ENCODE measurements around the gene SLC7A9.
"Not testable (repeated sequence)": the region's sequence is repeated elsewhere in the genome, so short reads cannot be mapped to it uniquely, and the experiment has no call there.

SLC7A9 gene

DNA sequence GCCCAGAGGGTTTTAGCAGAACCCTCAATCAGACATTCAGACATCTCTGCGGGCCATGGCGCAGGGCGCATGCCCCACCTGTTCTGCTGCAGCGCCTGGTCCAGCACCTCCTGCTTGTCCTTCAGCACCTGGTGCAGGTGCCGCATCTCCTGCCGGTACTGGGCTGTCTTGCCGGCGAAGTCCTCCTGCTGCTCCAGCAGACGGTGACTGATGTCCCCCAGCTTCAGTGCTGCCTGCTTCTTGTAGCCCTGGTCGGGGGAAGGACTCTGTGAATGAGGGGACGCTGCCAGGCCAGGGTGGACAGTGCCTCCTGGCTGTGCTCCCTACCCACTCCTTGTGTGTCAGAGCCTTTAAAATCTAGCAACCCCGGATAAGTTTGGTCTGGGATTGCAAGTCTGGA lies 12.2 kb upstream of the SLC7A9 start:
- DNase-seq, result no peak

DNA sequence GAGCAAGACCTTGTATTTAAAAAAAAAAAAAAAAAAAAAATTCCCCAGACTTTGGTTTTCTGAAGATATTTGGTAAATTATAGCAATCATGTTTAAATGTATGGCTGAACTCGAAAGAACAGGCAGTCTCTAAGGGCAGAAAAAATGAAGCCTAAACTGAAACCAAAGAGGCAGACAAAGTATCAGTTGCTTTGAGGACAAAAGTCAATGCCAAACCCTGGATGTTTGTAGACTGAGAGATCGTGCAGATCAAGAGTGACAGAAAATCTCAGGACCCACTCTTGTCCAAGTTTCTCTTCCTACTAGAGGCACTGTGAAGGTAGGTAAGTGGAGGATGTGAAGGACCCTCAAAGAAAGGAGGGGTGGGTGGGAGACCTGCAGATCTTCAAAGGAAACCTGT lies 11.1 kb upstream of the SLC7A9 start:
- DNase-seq, result no peak

- no peak for DNase-seq
These were observed 10.2 kb upstream of the SLC7A9 start for GRCh38 chr19:32879741-32880140.

GRCh38 chr19:32878988-32879387 lies 9.4 kb upstream of the SLC7A9 start:
- DNase-seq, result no peak

GRCh38 chr19:32877977-32878745 lies 8.6 kb upstream of the SLC7A9 start:
- no peak for DNase-seq

GRCh38 chr19:32877323-32877912 lies 7.9 kb upstream of the SLC7A9 start:
- no peak for DNase-seq

DNA sequence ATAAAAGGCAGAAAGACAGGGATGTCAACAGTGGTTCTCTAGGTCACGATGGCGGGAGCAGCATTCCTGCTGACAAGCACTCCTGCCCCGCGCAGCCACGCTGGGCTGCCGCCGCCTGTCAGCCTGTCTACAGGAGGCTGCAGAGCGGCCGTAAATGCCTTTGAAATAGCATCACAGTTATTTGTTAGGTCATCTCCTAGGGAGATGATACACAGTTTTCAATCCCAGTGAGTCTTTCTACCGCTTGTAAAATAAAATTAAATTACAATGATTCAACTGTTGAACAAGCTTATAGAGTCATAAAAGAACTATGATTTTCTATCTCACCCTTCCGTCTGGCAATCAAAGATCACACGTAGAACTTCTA lies 7.3 kb upstream of the SLC7A9 start:
- DNase-seq, result no peak

DNA sequence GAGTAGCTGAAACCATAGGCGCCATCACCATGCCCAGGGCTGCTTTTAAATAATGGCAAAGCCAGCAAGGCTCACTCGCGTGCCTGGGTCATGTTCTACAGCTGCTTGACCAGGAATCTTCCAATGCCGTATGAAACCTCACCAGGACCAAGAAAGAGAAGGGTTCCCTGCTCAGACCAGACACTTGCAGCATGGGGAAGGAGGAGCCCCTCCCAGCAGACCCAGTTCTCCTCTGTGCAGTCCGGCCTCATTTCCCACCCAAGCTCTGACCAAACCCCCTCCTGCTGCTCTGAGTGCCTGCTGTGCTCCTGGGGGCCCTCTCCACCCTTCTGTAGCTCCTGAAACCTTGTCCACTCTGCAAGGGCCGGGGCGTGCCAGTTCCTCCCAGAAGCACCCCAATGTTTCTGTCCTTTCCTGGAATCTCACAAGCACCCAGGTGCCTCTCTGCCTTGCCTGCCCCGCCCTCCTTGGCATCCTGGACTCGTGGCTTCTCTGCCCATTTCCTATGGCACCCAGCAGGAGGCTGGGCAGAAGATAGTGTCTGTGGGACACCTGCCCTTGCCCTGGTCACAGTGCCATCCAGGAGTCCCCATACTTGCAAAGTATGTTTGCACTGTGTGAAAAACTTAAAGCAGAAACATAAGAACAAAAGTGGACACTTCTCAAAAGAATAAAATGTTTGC lies 6.8 kb upstream of the SLC7A9 start:
- no peak for DNase-seq

DNA sequence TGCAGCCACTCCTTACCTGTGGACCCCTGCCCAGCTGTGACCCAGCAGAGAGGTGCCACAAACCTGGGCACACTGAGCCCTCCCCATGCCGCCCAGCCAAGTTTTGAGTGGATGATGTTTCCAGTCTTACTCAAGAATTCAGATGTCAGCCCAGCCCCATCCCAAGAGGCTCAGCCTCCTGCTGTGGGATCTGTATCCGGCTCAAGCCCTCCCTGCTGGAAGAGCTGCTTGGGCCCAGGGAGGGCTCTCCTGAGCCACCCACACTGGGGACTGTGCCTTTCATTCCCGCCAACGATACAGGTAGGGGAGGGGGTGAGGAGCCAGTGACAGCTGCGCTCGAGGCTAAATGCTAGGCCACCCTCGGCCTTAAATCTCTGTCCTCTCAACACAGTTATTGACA lies 5.9 kb upstream of the SLC7A9 start:
- no peak for DNase-seq

DNA sequence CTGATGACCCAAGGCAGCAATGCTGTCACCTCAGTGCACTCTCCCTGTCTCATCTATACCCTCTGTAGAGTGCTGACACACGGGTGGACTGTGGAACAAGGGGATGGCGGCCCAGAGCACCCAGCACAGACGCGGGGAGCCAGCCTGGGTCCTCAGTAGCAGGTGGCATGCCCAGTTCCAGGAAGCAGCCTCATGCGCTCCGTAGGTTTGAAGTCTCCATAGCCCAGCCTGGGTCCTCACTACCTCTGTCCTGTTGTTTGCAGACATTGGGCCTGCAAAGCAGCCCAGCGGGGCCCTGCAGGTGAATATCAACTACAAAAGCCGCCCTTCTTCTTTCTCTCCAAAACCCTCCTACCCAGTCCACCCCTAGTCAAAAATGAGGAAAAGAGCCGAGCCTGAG lies 5.0 kb upstream of the SLC7A9 start:
- DNase-seq, result no peak

GRCh38 chr19:32873247-32873959 lies 3.8 kb upstream of the SLC7A9 start:
- no peak for DNase-seq

- no peak for DNase-seq
These were observed 2.8 kb upstream of the SLC7A9 start for GRCh38 chr19:32872391-32872790.

- no peak for DNase-seq
These were observed 1.4 kb upstream of the SLC7A9 start for GRCh38 chr19:32870981-32871451.

DNA sequence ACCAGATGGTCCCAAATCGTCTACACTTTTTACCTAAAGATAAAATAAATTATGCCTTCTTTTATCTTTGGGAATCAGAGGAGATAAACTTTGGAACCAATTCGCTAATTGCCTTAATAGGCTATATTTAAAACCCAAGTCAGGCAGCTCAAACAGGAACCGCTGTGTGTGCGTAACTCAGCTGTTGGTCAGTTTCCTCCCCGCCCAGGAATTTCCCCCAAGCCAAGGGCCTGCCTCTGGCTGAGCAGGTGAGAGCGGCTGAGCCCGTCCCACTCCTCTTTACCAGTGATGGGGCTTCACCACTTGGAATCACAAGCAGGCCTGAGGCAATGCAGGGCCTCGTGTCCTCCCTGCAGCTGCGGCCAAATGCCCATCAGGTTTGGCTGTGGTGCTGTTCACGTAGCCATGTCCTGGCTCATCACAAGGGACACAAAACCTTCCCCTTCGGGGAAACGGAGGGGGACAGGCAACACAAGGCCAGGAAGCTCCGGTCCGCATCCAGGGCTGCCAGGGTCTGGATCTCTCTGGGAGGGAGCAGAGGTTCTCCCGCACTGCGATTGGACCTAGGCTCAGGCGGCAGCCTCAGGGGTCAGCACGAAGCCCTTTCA lies 503 bp upstream of the SLC7A9 start:
- DNase-seq, result no peak

DNA sequence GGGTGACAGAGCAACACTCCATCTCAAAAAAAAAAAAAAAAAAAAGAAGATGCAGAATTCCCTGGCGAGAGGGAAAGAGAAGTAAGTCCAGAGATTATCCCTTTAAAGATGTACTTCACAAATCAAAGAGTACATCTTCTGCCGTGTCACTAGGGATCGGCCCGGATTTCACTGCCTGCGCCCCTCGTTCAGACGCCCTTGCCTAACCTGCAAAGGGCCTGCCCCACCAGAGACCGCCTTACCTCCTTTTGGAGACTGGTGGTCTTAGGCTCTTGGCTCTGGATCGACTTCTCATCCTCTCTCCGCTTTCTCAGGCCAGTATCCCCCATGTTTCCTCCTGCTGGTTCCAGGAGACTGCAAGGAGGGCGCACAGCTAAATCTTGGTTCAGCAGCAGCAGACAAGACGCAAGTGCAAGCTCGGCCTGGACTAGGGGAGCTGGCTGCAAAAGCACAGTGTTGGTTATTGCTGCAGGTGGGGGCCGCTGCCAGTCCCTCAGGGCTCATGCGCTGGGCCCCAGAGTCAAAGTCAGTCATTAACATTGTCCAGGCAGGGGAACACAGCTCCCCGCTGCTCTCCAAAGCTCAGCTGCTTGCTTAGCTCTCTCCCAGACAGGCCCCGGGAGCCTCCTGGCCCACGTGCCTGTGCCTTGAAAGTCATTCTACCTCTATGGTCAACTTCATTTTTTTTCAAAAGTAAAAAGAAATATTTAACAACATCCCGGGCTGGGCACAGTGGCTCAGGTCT lies 1.2 kb downstream of the SLC7A9 start:
- DNase-seq, result no peak

- not testable (repeated sequence) for DNase-seq
These were observed 2.1 kb downstream of the SLC7A9 start for GRCh38 chr19:32867436-32867835.

DNA sequence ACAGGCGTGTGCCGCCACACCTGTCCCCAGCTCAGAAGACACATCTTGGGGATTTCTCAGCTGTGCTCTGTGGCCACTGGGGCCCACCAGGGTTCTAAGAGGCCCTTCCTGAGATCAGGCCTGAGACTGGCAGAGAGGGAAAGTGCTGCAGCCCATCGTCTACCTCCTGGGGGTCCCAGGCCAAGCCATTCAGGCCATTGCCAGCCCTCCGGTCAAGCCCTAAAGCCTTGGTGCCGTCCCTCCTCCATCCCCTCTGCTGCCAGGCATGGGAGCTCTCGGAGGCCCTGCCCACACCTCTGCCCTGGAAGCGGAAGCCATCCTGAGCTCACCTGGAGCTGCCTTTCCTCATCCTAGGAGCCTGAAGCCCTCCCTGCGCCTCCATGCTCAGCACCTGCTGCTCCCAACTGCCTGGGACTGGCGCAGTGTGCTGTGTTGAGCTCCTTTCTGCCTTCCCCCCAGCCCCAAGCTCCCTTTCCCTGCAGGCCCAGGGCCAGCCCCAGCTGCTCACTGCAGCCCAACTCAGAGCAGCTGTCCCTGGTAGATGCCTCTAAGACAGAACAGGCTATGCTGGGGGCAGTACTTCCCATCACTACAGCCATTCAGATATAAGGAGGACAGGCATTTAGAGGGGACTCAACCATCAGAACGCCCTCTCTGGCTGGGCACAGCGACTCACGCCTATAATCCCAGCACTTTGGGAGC lies 2.9 kb downstream of the SLC7A9 start:
- DNase-seq, result no peak

DNA sequence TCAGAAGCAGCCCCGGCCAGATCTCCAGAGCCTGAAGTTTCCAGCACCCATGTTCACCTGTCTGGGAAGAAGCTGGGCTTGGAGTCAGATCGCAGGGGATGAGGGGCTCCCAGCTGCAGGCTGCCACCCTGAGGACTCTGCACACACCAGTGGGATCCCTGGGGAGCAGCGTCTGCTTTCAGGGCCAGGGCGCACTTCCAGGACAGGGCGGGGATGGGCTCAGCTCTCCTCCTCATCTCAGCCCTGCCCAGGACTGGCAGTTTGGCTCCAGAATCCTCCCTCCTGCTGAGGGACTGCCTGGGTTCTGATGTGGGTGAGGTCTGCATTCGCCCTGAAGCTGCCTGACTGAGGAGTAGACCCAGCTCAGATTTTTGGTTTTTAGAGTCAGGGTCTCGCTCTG lies 3.5 kb downstream of the SLC7A9 start:
- no peak for DNase-seq

DNA sequence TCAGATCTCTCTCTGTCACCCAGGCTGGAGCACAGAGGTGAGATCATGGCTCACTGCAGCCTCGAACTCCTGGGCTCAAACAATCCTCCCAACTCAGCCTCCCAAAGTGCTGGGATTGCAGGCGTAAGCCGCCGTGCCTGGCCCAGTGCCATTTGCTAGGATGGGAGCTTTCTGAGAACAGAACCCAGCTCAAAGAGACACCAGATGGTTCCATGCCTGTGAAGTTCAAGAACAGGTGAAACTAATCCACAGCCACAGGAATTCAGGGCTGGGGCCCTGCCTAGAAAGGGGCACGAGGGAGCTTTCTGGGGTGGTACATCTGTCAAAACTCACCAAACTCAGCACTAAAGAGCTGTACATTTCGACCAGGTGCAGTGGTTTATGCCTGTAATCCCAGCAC lies 4.2 kb downstream of the SLC7A9 start:
- DNase-seq, result no peak

DNA sequence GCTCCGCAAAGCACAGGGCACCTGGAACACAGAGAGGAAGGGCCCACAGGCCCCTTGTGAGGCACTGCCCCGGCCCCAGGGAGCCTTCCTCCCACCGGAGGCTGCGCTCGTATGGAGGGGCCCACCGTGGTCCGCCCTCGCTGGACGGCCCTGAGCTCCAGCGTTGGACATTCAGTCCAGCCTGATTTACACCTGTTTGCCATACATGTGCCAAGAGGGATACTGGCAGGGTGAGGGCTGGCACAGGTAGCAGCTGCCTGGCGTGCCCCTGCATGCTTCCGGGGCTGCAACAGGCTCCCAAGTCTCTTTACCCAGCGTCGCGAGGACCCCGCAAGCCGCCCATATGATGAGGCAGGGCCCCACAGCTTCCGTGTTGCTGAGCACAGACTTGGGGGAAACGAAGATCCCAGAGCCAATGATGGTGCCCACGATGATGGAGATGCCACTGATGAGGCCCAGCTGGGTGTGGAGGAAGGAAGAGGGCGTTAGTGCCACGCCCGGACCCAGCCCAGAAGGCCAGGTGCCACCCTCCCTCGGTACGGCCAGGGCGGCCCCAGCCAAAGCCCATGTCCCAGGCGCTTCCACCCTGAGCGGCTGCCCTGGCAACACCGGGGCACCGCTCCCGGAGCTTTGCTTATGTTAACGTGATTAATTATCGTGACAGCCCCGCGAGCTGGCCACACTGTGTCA lies 5.1 kb downstream of the SLC7A9 start:
- no peak for DNase-seq

DNA sequence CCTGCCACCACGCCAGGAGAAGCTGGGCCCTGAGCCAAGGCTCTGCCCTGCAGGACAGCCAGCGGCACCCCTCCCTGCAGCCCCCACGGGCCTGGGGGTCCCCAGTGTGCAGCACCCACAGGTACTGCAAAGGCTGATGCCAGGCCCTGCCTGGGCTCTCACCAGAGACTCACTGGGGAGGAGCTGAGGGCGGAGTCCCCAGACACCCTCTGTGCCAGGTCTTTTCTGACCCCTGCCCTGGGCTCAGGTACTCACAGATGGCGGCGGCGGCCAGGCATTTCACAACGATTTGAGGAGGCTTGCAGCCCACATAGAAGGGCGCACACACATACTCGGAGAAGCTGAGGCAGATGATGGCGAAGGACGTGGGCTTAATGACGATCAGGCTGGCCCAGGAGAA lies 5.7 kb downstream of the SLC7A9 start:
- no peak for DNase-seq
